ENCODE data around the gene GATA6. TPM values are rescaled to one million over a fixed set of nuclear protein-coding genes. Genes with fewer than 3 reads are reported as not detected.
A peak's percentile ranks its signal among the peaks of the same experiment; 100 is the strongest.
"Not testable (repeated sequence)": the region's sequence is repeated elsewhere in the genome, so short reads cannot be mapped to it uniquely, and the experiment has no call there.

Gene GATA6
- total and polyA plus RNA-seq, 2 donors (not counting 1 experiment from before 2014, with no cell fraction given), result 1.4 to 6.3 TPM

DNA sequence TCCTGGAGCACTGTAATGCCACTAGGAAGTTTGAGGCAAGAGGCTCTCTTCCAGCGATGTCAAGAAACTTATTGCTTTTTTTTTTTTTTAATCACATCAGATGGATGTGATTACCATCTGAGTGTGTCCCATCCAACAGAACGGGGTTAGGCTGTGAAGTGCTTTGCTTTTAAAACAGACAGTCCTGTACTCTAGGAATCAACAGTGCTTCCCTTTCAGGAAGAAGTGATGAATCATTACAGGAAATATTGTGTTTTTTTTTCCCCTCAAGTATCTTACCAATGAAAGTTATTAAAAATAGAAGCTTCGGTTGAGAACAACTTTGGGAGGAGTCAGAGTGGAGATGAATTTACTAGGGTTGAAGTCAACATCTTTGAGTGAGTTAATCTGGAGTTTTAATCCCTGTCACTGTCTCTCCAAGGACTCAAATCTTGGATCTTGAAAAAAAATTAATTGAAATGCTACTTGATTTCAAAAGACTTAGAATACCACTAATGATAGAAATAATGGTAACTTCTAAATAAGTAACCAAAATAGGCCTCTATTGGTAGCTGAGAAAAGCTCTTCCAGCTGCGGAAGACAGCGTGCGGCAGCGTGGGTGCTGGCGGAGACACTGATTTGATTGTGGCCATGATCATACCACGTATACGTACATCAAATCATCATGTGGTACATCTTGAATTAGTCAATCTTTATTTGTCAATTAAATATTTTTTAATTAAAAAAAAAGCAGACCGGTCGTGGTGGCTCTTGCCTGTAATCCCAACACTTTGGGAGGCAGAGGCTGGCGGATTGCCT lies 45.5 kb downstream of the GATA6 start:
- Histone ChIP-seq H3K27ac (ENCODE audit: insufficient read depth, low read length) (no peak overlapping the region), H3K79me2 (ENCODE audit: control insufficient read depth, insufficient read depth, low read length) (no peaks in the 10 kb centered on the region), H3K4me2 (ENCODE audit: extremely low read depth, insufficient read depth, low read length) (no peak overlapping the region), H4K20me1 (ENCODE audit: control insufficient read depth, extremely low read depth, insufficient read depth, low read length) (no peaks in the 10 kb centered on the region), H3K4me3 (replicated peaks in 1 of 4; ENCODE audit: control extremely low read depth in 1 of 4, insufficient read depth in 1 of 4, low read depth in 3 of 4, low read length in 4 of 4) (no peak overlapping the region), H2AFZ (ENCODE audit: low read length) (no peak overlapping the region), H3K36me3 (ENCODE audit: control insufficient read depth, insufficient read depth, low read length) (no peaks in the 10 kb centered on the region), H3K4me1 (ENCODE audit: control insufficient read depth, extremely low read depth, insufficient read depth, low read length) (no peaks in the 10 kb centered on the region), H3K9me3 (ENCODE audit: control insufficient read depth, insufficient read depth, low read depth, low read length) (no peaks in the 10 kb centered on the region), H3K27me3 (ENCODE audit: control insufficient read depth, insufficient read depth, low read length) (no peaks in the 10 kb centered on the region), H3K9ac (ENCODE audit: insufficient read depth, low read length) (no peak overlapping the region)
- TF ChIP-seq EZH2 (IDR thresholded peaks at IDR 0.05; ENCODE audit: low read length, missing control alignments), result no peak
- TF ChIP-seq, protein P1, sequence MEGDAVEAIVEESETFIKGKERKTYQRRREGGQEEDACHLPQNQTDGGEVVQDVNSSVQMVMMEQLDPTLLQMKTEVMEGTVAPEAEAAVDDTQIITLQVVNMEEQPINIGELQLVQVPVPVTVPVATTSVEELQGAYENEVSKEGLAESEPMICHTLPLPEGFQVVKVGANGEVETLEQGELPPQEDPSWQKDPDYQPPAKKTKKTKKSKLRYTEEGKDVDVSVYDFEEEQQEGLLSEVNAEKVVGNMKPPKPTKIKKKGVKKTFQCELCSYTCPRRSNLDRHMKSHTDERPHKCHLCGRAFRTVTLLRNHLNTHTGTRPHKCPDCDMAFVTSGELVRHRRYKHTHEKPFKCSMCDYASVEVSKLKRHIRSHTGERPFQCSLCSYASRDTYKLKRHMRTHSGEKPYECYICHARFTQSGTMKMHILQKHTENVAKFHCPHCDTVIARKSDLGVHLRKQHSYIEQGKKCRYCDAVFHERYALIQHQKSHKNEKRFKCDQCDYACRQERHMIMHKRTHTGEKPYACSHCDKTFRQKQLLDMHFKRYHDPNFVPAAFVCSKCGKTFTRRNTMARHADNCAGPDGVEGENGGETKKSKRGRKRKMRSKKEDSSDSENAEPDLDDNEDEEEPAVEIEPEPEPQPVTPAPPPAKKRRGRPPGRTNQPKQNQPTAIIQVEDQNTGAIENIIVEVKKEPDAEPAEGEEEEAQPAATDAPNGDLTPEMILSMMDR (conservative IDR thresholded peaks at IDR 0.05 in 1 of 2, IDR thresholded peaks at IDR 0.05 in 1 of 2; ENCODE audit: low read depth in 1 of 2, low read length in 2 of 2), result no peak
- peak; percentile 41 to 59 for DNase-seq (ENCODE audit: low read depth in 2 of 2)

DNA sequence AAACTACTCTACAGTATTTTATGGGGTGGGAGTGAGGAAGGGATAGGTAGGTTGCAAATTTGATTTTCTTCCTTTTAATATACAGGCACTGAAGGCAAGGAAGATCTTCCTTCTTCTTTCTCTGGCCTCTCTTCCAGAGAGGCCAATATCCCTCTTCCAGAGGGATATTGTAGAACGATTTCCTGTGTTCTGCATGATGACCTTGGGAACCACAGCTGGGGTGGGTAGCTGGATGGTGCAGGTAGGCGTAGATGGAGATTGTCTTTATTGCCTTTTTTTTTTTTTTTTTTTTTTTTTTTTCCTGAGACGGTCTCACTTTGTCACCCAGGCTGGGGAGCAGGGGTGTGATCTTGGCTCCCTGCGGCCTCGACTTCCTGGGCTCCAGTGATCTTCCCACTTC lies 49.4 kb downstream of the GATA6 start:
- no peaks in the 10 kb centered on the region for H3K36me3 ChIP-seq (ENCODE audit: control insufficient read depth, insufficient read depth, low read length)
- H3K9ac ChIP-seq (ENCODE audit: insufficient read depth, low read length), result no peak overlapping the region
- DNase-seq (ENCODE audit: low read depth in 2 of 2), result no peak
- no peak overlapping the region for H3K27ac ChIP-seq (ENCODE audit: insufficient read depth, low read length)
- no peaks in the 10 kb centered on the region for H3K27me3 ChIP-seq (ENCODE audit: control insufficient read depth, insufficient read depth, low read length)
- no peak overlapping the region for H2AFZ ChIP-seq (ENCODE audit: low read length)
- no peak overlapping the region for H3K4me3 ChIP-seq (replicated peaks in 1 of 4; ENCODE audit: control extremely low read depth in 1 of 4, insufficient read depth in 1 of 4, low read depth in 3 of 4, low read length in 4 of 4)
- no peaks in the 10 kb centered on the region for H4K20me1 ChIP-seq (ENCODE audit: control insufficient read depth, extremely low read depth, insufficient read depth, low read length)
- H3K4me1 ChIP-seq (ENCODE audit: control insufficient read depth, extremely low read depth, insufficient read depth, low read length), result no peaks in the 10 kb centered on the region
- no peaks in the 10 kb centered on the region for H3K9me3 ChIP-seq (ENCODE audit: control insufficient read depth, insufficient read depth, low read depth, low read length)
- no peak overlapping the region for H3K4me2 ChIP-seq (ENCODE audit: extremely low read depth, insufficient read depth, low read length)
- no peaks in the 10 kb centered on the region for H3K79me2 ChIP-seq (ENCODE audit: control insufficient read depth, insufficient read depth, low read length)
- TF ChIP-seq, protein P1 (conservative IDR thresholded peaks at IDR 0.05 in 1 of 2, IDR thresholded peaks at IDR 0.05 in 1 of 2; ENCODE audit: low read depth in 1 of 2, low read length in 2 of 2), result no peak

DNA sequence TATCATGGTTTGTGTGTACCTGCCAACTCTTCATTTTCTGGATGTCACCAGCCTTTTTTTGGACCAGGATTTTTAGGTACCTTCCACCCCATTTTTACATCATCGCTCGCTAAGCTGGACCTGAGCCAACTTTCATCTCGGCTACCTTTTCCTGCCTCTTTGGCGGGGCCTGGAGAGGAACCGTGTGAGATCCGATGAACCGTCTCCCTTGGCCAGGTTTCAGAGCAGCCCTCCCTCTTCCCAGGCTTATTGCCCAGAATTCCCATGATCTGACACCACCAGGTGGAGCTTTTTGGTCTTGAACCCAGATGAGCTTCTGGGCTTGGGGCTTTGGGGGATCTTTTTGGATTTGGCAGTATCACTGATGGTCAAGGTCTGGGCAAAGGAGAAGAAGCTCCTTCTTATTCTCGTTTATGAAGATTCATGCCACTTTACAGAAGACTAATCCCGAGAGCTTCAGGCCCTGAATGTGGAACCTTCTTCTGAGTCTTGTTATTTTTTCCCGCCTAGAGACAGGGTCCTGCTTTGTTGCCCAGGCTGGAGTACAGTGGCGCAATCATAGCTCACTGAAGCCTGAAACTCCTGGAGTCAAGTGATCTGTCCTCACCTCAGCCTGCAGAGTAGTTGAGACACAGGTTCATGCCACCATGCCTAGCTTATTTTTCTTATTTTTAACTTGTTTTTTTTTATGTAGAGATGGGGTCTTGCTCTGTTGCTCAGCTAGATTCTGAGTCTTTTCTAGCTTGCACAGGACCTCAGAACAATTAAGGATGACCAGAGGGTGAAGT lies 50.4 kb downstream of the GATA6 start:
- Histone ChIP-seq H3K4me3 (replicated peaks in 1 of 4; ENCODE audit: control extremely low read depth in 1 of 4, insufficient read depth in 1 of 4, low read depth in 3 of 4, low read length in 4 of 4) (no peak overlapping the region), H3K27ac (ENCODE audit: insufficient read depth, low read length) (no peak overlapping the region), H3K27me3 (ENCODE audit: control insufficient read depth, insufficient read depth, low read length) (no peaks in the 10 kb centered on the region), H2AFZ (ENCODE audit: low read length) (no peak overlapping the region), H4K20me1 (ENCODE audit: control insufficient read depth, extremely low read depth, insufficient read depth, low read length) (no peaks in the 10 kb centered on the region), H3K9ac (ENCODE audit: insufficient read depth, low read length) (no peak overlapping the region), H3K9me3 (ENCODE audit: control insufficient read depth, insufficient read depth, low read depth, low read length) (no peaks in the 10 kb centered on the region), H3K4me2 (ENCODE audit: extremely low read depth, insufficient read depth, low read length) (no peak overlapping the region), H3K36me3 (ENCODE audit: control insufficient read depth, insufficient read depth, low read length) (no peaks in the 10 kb centered on the region), H3K4me1 (ENCODE audit: control insufficient read depth, extremely low read depth, insufficient read depth, low read length) (no peaks in the 10 kb centered on the region), H3K79me2 (ENCODE audit: control insufficient read depth, insufficient read depth, low read length) (no peaks in the 10 kb centered on the region)
- TF ChIP-seq, protein P1 (conservative IDR thresholded peaks at IDR 0.05 in 1 of 2, IDR thresholded peaks at IDR 0.05 in 1 of 2; ENCODE audit: low read depth in 1 of 2, low read length in 2 of 2), result no peak
- TF ChIP-seq EZH2 (IDR thresholded peaks at IDR 0.05; ENCODE audit: low read length, missing control alignments), result no peak
- no peak for DNase-seq (ENCODE audit: low read depth in 2 of 2)

DNA sequence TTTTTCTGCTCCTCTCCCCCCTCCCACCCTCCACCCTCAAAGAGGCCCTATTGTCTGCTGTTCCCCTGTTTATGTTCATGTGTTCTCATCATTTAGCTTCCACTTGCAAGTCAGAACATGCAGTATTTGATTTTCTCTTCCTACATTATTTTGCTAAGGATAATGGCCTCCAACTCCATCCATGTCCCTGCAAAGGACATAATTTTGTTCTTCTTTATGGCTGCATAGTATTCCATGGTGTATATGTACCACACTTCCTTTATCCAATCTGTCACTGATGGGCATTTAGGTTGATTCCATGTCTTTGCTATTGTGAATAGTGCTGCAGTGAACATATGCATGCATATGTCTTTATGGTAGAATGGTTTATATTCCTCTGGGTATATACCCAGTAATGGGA lies 51.2 kb downstream of the GATA6 start:
- H3K9ac ChIP-seq (ENCODE audit: insufficient read depth, low read length); H3K27ac ChIP-seq (ENCODE audit: insufficient read depth, low read length); H3K36me3 ChIP-seq (ENCODE audit: control insufficient read depth, insufficient read depth, low read length); H3K9me3 ChIP-seq (ENCODE audit: control insufficient read depth, insufficient read depth, low read depth, low read length); H2AFZ ChIP-seq (ENCODE audit: low read length); H3K27me3 ChIP-seq (ENCODE audit: control insufficient read depth, insufficient read depth, low read length); H4K20me1 ChIP-seq (ENCODE audit: control insufficient read depth, extremely low read depth, insufficient read depth, low read length); H3K4me3 ChIP-seq (replicated peaks in 1 of 4; ENCODE audit: control extremely low read depth in 1 of 4, insufficient read depth in 1 of 4, low read depth in 3 of 4, low read length in 4 of 4); DNase-seq (ENCODE audit: low read depth in 2 of 2); H3K4me1 ChIP-seq (ENCODE audit: control insufficient read depth, extremely low read depth, insufficient read depth, low read length); H3K4me2 ChIP-seq (ENCODE audit: extremely low read depth, insufficient read depth, low read length); H3K79me2 ChIP-seq (ENCODE audit: control insufficient read depth, insufficient read depth, low read length): not testable (repeated sequence)
